Spleen (tissue), 11 donors: Measurements from ENCODE around the gene STAT6. TPM values are rescaled to one million over a fixed set of nuclear protein-coding genes. Genes with fewer than 3 reads are reported as not detected.
A peak's percentile ranks its signal among the peaks of the same experiment; 100 is the strongest.

Experiments used
- DNase-seq: peaks from one replicate; pipeline ENCODE4 v3.0.0-alpha.2; 2020
- H3K27ac ChIP-seq, 8 donors: fragments of 200-600 bp; sonication (generic) in 7 of 8; 1 replicate in 4 of 8; 2 replicates in 4 of 8; pipeline versions ENCODE4 v1.5.0 to v1.8.0; 2016 to 2021; ENCODE audit warnings: inconsistent platforms in 4 of 8, mild to moderate bottlenecking in 4 of 8, moderate library complexity in 1 of 8
- H3K27me3 ChIP-seq, 7 donors: fragments of 200-600 bp; sonication (generic) in 6 of 7; replicated peaks in 1 of 7; 1 replicate in 4 of 7; 2 replicates in 3 of 7; pipeline versions ENCODE4 v1.5.0 to v1.8.0; 2016 to 2021; ENCODE audit warnings: inconsistent platforms in 3 of 7, mild to moderate bottlenecking in 1 of 7
- H3K36me3 ChIP-seq, 6 donors: fragments of 200-600 bp; sonication (generic) in 5 of 6; 1 replicate in 4 of 6; 2 replicates in 2 of 6; pipeline versions ENCODE4 v1.5.0 to v1.8.0; 2016 to 2021; ENCODE audit warnings: inconsistent platforms in 2 of 6
- H3K4me1 ChIP-seq, 6 donors: fragments of 200-600 bp; sonication (generic) in 5 of 6; 1 replicate in 3 of 6; 2 replicates in 3 of 6; pipeline versions ENCODE4 v1.5.0 to v1.8.0; 2016 to 2021; ENCODE audit warnings: inconsistent platforms in 3 of 6
- H3K4me3 ChIP-seq, 8 donors: fragments of 200-600 bp; sonication (generic) in 7 of 8; 1 replicate in 4 of 8; 2 replicates in 4 of 8; pipeline versions ENCODE4 v1.5.0 to v1.8.0; 2016 to 2021; ENCODE audit warnings: inconsistent platforms in 4 of 8, mild to moderate bottlenecking in 4 of 8, moderate library complexity in 2 of 8
- H3K9me3 ChIP-seq, 8 donors: fragments of 200-600 bp; sonication (generic) in 7 of 8; 1 replicate in 4 of 8; 2 replicates in 4 of 8; pipeline versions ENCODE4 v1.5.0 to v1.8.0; 2016 to 2021; ENCODE audit warnings: inconsistent platforms in 4 of 8
- POLR2A ChIP-seq, 3 donors: fragments of 450-650 bp; IDR thresholded peaks; one replicate each; pipeline ENCODE4 v1.5.1; 2017; ENCODE audit warnings: antibody characterized with exemption in 3 of 3, mild to moderate bottlenecking in 1 of 3
- POLR2AphosphoS5 ChIP-seq, 3 donors: sonication (generic); formaldehyde crosslinking; IDR thresholded peaks; one replicate each; pipeline ENCODE4 v1.5.1; 2017; ENCODE audit warnings: antibody characterized with exemption in 3 of 3
- WGBS, 5 donors: extraction: QIAGEN DNeasy Blood & Tissue Kit in 3 of 5; methylation state at CpG; one replicate each; pipeline versions ENCODE4 v1.1.5 to v1.1.7; 2013 to 2018; 5-methylcytosine and 5-hydroxymethylcytosine counted together
- intact Hi-C: fragments of 100-400 bp; cut with DNase I; formaldehyde crosslinking; loops from one replicate; pipeline ENCODE4 v1.15.0; 2023; ENCODE audit warnings: low total_unique reads
- polyA plus RNA-seq, 3 donors: library from polyadenylated mRNA; stranded (reverse); fragments of 200-250 nt; gene quantifications; one replicate each; pipeline ENCODE4 v1.2.1, GENCODE V29; 2013
- total RNA-seq, 7 donors: library from RNA; depleted of rRNA in 3 of 7; stranded (reverse); fragments of >200 nt in 3 of 7; fragmentation: NEBNext Ultra II Directional in 4 of 7; extraction: Animal tissue kit (Norgen Biotek cat#: 25700) in 4 of 7; gene quantifications; one replicate each; pipeline versions ENCODE4 v1.1.0 to v1.2.1, GENCODE V29; 2016 to 2021
- TF ChIP-seq, protein P1 (sequence below), 11 experiments: fragments of 200-600 bp in 7 of 11; fragments of 450-650 bp in 4 of 11; sonication (generic) in 4 of 11; IDR thresholded peaks in 8 of 11; conservative IDR thresholded peaks in 3 of 11; 1 replicate in 7 of 11; 2 replicates in 4 of 11; pipeline versions ENCODE4 v1.4.0 to v1.8.0; 2016 to 2021; ENCODE audit warnings: antibody characterized with exemption in 11 of 11, inconsistent platforms in 4 of 11, mild to moderate bottlenecking in 1 of 11
- donor health status: healthy with polysubstance abuse.
- donor health status: DM: no; HTN: no; CAD: no; lungs with moderate emphysema.
- donor health status: DM: no; HTN: no; CAD: no.
- donor health status: Bipolar disorder and iron deficiency.
- donor health status: healthy.
- donor health status: DM: no; HTN: no; CAD: no.
- donor health status: DM: yes; HTN: yes; CAD: no.

The STAT6 gene
- total and polyA plus RNA-seq, 10 donors, result 140 to 336 (median 276) TPM

DNA sequence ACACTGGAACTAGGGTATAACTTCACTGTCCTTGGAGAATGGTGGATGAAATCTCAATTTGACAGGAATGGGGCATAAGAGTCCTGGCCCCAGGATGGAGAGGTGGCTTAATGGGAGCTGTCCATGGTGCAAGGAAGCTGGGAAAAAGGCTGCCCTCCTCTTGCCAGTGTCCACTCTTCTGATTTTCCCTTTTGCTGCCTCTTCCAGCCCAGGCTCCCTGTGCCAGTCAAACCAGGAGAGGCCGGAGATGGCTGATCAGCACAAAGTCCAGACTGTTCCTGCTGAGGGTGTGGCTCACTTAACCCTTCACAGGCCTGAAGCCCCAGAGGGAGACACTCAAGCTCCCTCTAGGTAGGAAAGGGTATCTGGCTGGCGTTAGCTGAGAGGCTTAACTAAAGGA is 61.3 kb downstream of the STAT6 start, which contains the start of gene MYO1A:
MYO1A (minus strand) TSS at position 240 of the 400 bp plus-strand sequence. CDS start 1,806 bp downstream, outside the sequence.
- H3K4me1 ChIP-seq, result peaks cover 0 to 40% (median 28%) of the 10 kb centered on the region in 6 donors
- TF ChIP-seq POLR2AphosphoS5 (IDR thresholded peaks at IDR 0.05) (no peak), POLR2A (IDR thresholded peaks at IDR 0.05) (no peak)
- TF ChIP-seq, protein P1, sequence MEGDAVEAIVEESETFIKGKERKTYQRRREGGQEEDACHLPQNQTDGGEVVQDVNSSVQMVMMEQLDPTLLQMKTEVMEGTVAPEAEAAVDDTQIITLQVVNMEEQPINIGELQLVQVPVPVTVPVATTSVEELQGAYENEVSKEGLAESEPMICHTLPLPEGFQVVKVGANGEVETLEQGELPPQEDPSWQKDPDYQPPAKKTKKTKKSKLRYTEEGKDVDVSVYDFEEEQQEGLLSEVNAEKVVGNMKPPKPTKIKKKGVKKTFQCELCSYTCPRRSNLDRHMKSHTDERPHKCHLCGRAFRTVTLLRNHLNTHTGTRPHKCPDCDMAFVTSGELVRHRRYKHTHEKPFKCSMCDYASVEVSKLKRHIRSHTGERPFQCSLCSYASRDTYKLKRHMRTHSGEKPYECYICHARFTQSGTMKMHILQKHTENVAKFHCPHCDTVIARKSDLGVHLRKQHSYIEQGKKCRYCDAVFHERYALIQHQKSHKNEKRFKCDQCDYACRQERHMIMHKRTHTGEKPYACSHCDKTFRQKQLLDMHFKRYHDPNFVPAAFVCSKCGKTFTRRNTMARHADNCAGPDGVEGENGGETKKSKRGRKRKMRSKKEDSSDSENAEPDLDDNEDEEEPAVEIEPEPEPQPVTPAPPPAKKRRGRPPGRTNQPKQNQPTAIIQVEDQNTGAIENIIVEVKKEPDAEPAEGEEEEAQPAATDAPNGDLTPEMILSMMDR (IDR thresholded peaks at IDR 0.05 in 8 of 11, conservative IDR thresholded peaks at IDR 0.05 in 3 of 11), result no peak
- H3K4me3 ChIP-seq, result no peak within 1 kb of the TSS
- DNase-seq, result no peak
- no peaks in the 10 kb centered on the region for H3K36me3 ChIP-seq
- intact Hi-C loops, result no loop called here
- WGBS, 5 donors, result 58 to 91% (median 77%) methylated on average over 2 of the region's 2 CpGs
- H3K9me3 ChIP-seq, result no peaks in the 10 kb centered on the region
- H3K27ac ChIP-seq, result no peak within 1 kb of the TSS
- H3K27me3 ChIP-seq, result no peaks in the 10 kb centered on the region

DNA sequence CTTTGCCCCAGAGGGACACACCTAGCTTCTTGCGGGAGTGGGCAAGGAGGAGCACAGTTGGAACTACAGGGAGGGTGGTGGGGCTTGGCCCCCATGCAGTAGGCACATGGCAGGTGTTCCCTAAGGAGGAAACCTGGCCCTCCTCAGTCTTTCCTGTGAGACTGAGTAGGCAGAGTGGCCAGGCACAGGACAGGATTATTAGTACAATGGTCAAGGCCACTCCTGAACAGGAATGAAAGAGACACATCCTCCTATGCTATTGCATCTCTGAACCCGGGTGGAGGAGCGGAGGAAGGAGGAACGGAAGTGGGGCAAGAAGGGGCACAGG is 62.1 kb downstream of the STAT6 start:
- Histone ChIP-seq H3K27me3 (no peaks in the 10 kb centered on the region), H3K4me3 (no peak overlapping the region), H3K4me1 (peaks cover 0 to 40% (median 28%) of the 10 kb centered on the region in 6 donors), H3K9me3 (no peaks in the 10 kb centered on the region), H3K27ac (no peak overlapping the region), H3K36me3 (no peaks in the 10 kb centered on the region)
- 49 to 74% (median 61%) methylated on average over 4 of the region's 4 CpGs for WGBS, 5 donors
- no peak for DNase-seq
- intact Hi-C loops, result no loop called here
- TF ChIP-seq POLR2AphosphoS5 (IDR thresholded peaks at IDR 0.05), result no peak
- TF ChIP-seq, protein P1 (IDR thresholded peaks at IDR 0.05 in 8 of 11, conservative IDR thresholded peaks at IDR 0.05 in 3 of 11), result no peak
- TF ChIP-seq POLR2A (IDR thresholded peaks at IDR 0.05), result no peak

DNA sequence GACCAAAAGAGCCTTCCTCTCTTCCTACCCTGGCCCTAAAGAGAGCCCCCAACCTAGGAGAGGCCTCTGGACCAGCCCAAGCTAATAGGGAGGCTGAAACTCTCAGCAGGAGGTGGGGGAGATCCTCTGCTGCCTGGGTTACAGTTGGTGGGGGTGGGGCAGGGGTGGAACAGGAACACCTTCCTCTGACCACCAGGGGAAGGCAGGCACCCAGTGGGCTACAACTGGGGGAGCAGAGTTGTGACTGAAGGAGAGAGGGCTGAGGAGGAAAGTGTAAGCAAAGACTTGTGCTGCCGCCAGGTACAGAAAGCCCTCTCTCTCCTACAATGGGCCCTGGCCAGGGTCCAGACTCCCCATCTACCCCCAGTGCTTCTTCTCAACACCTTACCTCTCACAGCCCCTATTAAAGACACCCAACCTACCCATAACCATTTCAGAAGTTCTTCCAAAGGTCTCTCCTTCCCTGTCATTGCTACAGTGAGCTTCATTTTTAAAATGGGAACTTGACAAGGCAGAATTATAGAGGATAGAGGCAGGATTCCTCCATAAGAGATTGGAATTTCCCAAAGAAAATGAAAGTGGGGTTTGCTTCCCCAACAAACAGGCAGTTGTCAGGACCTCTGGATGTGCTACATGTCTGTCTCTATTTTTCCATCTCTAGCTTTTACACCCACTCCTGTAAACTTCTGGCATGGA is 62.6 kb downstream of the STAT6 start:
- no peak overlapping the region for H3K4me3 ChIP-seq
- 88 to 100% (median 100%) methylated on average over 1 of the region's 1 CpG for WGBS, 5 donors
- H3K36me3 ChIP-seq, result no peaks in the 10 kb centered on the region
- no peaks in the 10 kb centered on the region for H3K27me3 ChIP-seq
- H3K27ac ChIP-seq, result no peak overlapping the region
- intact Hi-C loops, result no loop called here
- no peak for DNase-seq
- no peaks in the 10 kb centered on the region for H3K9me3 ChIP-seq
- H3K4me1 ChIP-seq, result peaks cover 0 to 40% (median 28%) of the 10 kb centered on the region in 6 donors
- no peak for TF ChIP-seq POLR2A (IDR thresholded peaks at IDR 0.05)
- TF ChIP-seq, protein P1 (IDR thresholded peaks at IDR 0.05 in 8 of 11, conservative IDR thresholded peaks at IDR 0.05 in 3 of 11), result no peak

DNA sequence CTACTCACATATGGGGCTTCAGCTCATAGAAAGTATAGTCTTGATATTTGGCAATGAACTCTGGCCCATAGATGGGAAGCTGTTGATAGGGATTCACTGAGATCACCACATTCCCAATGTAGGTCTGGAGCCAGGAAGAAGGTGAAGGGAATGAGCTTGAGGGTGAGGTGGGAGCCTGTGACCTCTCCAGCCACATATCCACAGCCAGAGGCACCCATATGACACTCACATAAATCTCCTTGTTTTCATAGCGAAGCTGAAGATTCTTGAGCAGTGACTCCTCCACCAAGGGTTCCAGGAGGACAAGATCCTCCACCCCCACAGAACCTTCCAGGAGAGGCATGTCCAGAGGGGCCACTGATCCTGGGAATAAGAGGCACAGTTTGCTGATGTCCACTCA is 63.2 kb downstream of the STAT6 start:
- no peaks in the 10 kb centered on the region for H3K27me3 ChIP-seq
- H3K27ac ChIP-seq, result peak overlapping the region in 3 of 8 donors; percentile 57 to 80 (median 70)
- intact Hi-C loops, result no loop called here
- H3K4me1 ChIP-seq, result peaks cover 0 to 40% (median 28%) of the 10 kb centered on the region in 6 donors
- H3K4me3 ChIP-seq, result no peak overlapping the region
- WGBS, 5 donors, result 86 to 97% (median 89%) methylated on average over 1 of the region's 1 CpG
- no peaks in the 10 kb centered on the region for H3K36me3 ChIP-seq
- DNase-seq, result no peak
- TF ChIP-seq POLR2A (IDR thresholded peaks at IDR 0.05) (no peak), POLR2AphosphoS5 (IDR thresholded peaks at IDR 0.05) (no peak)
- TF ChIP-seq, protein P1 (IDR thresholded peaks at IDR 0.05 in 8 of 11, conservative IDR thresholded peaks at IDR 0.05 in 3 of 11), result no peak
- H3K9me3 ChIP-seq, result no peaks in the 10 kb centered on the region
